ENCODE results near the gene KCNH4.

DNA sequence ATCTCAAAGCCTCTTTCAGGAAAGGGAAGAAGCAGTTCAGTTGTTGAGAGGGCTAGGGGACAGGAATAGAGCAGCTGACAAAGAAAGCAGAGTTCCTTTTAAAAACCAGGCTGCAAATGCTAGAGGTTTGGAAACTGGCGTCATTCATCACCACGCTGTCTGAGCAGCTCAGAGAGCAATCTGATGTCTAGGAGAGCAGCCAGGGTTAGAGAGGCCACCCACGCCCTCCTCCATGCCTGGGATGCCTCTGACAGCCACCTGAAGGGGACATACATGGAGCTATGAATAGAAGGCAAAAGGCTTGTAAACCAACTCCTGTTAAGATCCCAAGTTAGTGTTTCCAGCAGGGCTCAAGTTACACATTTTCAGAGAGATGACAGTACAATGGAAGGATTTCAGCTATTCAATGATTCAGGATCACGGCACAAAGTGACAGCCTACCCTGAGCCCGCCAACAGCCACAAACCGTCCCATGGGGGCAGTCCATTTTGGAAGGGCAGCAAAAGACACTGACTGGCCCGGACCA lies 38.5 kb downstream of the KCNH4 start:
- TF ChIP-seq, protein P1, sequence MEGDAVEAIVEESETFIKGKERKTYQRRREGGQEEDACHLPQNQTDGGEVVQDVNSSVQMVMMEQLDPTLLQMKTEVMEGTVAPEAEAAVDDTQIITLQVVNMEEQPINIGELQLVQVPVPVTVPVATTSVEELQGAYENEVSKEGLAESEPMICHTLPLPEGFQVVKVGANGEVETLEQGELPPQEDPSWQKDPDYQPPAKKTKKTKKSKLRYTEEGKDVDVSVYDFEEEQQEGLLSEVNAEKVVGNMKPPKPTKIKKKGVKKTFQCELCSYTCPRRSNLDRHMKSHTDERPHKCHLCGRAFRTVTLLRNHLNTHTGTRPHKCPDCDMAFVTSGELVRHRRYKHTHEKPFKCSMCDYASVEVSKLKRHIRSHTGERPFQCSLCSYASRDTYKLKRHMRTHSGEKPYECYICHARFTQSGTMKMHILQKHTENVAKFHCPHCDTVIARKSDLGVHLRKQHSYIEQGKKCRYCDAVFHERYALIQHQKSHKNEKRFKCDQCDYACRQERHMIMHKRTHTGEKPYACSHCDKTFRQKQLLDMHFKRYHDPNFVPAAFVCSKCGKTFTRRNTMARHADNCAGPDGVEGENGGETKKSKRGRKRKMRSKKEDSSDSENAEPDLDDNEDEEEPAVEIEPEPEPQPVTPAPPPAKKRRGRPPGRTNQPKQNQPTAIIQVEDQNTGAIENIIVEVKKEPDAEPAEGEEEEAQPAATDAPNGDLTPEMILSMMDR (IDR thresholded peaks at IDR 0.05) = no peak
- TF ChIP-seq POLR2AphosphoS5 (IDR thresholded peaks at IDR 0.05) (no peak), EP300 (IDR thresholded peaks at IDR 0.05; ENCODE audit: low read depth) (no peak), POLR2A (IDR thresholded peaks at IDR 0.05) (no peak)

Data from transverse colon (tissue), 4 donors.